DMS 273 (cell line): ENCODE data around the gene PACRG.
"Not testable (repeated sequence)": the region's sequence is repeated elsewhere in the genome, so short reads cannot be mapped to it uniquely, and the experiment has no call there.

ENCODE experiments used
- DNase-seq: peaks from one replicate; lab custom pipeline; 2025; ENCODE audit not compliant: unreplicated experiment; lab: John Stamatoyannopoulos, UW

PACRG gene

GRCh38 chr6:162727322-162728182, at the start of gene PACRG, which contains the start of gene PRKN:
Gene PACRG, plus strand, starts transcription at chr6:162727974.
Gene PRKN, minus strand, starts transcription at chr6:162727766.
- DNase-seq: peak; percentile 99

GRCh38 chr6:162678896-162679295, 48.9 kb upstream of the PACRG start:
- not testable (repeated sequence) for DNase-seq

- DNase-seq: no peak
Measured at GRCh38 chr6:162679681-162680080, 48.1 kb upstream of the PACRG start.

- DNase-seq: no peak
Measured at GRCh38 chr6:162680367-162680766, 47.4 kb upstream of the PACRG start.

GRCh38 chr6:162680871-162681270, 46.9 kb upstream of the PACRG start:
- no peak for DNase-seq

- DNase-seq: no peak
Measured at GRCh38 chr6:162681447-162681846, 46.3 kb upstream of the PACRG start.

GRCh38 chr6:162683135-162683534, 44.6 kb upstream of the PACRG start:
- no peak for DNase-seq

GRCh38 chr6:162684052-162684451, 43.7 kb upstream of the PACRG start:
- no peak for DNase-seq

- peak; percentile 51 for DNase-seq
Measured at GRCh38 chr6:162684961-162685360, 42.8 kb upstream of the PACRG start.

- DNase-seq: no peak
Measured at GRCh38 chr6:162685586-162685985, 42.2 kb upstream of the PACRG start.

GRCh38 chr6:162688751-162689345, 38.9 kb upstream of the PACRG start:
- no peak for DNase-seq

GRCh38 chr6:162690158-162690557, 37.6 kb upstream of the PACRG start:
- no peak for DNase-seq

GRCh38 chr6:162697872-162698403, 29.8 kb upstream of the PACRG start:
- peak; percentile 77 for DNase-seq

- no peak for DNase-seq
Measured at GRCh38 chr6:162698440-162698839, 29.3 kb upstream of the PACRG start.

- DNase-seq: no peak
Measured at GRCh38 chr6:162699961-162700360, 27.8 kb upstream of the PACRG start.

GRCh38 chr6:162700966-162701365, 26.8 kb upstream of the PACRG start:
- DNase-seq: no peak

GRCh38 chr6:162701551-162701950, 26.2 kb upstream of the PACRG start:
- no peak for DNase-seq

GRCh38 chr6:162702446-162702845, 25.3 kb upstream of the PACRG start:
- DNase-seq: no peak

GRCh38 chr6:162704001-162704400, 23.8 kb upstream of the PACRG start:
- no peak for DNase-seq

- DNase-seq: peak; percentile 51
Measured at GRCh38 chr6:162705736-162706135, 22.0 kb upstream of the PACRG start.

- DNase-seq: peak; percentile 90
Measured at GRCh38 chr6:162706232-162706631, 21.5 kb upstream of the PACRG start.

GRCh38 chr6:162708971-162709370, 18.8 kb upstream of the PACRG start:
- DNase-seq: peak; percentile 41
